ENCODE measurements around the gene USP12.

DNA sequence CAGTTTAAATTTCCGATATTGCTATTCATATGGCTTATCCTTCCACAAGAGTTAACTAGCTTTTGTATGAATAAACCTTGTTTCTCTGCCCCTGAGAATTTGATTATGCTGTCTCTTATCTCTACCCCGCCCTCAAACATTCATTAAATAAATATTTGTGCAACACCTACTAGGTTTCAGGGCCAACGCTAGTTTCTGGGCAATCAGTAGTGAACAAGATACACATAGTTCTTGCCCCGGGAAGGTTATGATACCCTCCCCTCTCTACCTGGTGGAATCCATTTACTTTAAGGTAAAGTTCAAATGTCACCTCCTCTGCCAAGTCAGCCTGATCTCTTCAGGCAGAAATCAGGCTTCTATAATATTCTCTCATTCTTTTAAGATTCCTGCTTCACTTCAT is 16.6 kb upstream of the USP12 start:
- TF ChIP-seq, protein P1, sequence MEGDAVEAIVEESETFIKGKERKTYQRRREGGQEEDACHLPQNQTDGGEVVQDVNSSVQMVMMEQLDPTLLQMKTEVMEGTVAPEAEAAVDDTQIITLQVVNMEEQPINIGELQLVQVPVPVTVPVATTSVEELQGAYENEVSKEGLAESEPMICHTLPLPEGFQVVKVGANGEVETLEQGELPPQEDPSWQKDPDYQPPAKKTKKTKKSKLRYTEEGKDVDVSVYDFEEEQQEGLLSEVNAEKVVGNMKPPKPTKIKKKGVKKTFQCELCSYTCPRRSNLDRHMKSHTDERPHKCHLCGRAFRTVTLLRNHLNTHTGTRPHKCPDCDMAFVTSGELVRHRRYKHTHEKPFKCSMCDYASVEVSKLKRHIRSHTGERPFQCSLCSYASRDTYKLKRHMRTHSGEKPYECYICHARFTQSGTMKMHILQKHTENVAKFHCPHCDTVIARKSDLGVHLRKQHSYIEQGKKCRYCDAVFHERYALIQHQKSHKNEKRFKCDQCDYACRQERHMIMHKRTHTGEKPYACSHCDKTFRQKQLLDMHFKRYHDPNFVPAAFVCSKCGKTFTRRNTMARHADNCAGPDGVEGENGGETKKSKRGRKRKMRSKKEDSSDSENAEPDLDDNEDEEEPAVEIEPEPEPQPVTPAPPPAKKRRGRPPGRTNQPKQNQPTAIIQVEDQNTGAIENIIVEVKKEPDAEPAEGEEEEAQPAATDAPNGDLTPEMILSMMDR (IDR thresholded peaks at IDR 0.05) = no peak
- no peak for TF ChIP-seq POLR2A (IDR thresholded peaks at IDR 0.05)

Measured in esophagus squamous epithelium (tissue), 4 donors.